Neural progenitor cell (in vitro differentiated cells): ENCODE data around the gene BTBD6.

ENCODE experiments used
- EZH2 ChIP-seq: fragments of 200-600 bp; sonication (generic); IDR thresholded peaks from 2 replicates; pipeline ENCODE4 v1.6.1; 2017; ENCODE audit warnings: antibody characterized with exemption, mild to moderate bottlenecking, moderate library complexity
- EZH2phosphoT487 ChIP-seq: fragments of 200-600 bp; sonication (generic); IDR thresholded peaks from 2 replicates; pipeline ENCODE4 v1.6.1; 2017; ENCODE audit warnings: antibody characterized with exemption
- TF ChIP-seq, protein P1 (sequence below): fragments of 200-600 bp; sonication (generic); IDR thresholded peaks from 2 replicates; pipeline ENCODE4 v1.5.1; 2017; ENCODE audit warnings: antibody characterized with exemption, mild to moderate bottlenecking

DNA sequence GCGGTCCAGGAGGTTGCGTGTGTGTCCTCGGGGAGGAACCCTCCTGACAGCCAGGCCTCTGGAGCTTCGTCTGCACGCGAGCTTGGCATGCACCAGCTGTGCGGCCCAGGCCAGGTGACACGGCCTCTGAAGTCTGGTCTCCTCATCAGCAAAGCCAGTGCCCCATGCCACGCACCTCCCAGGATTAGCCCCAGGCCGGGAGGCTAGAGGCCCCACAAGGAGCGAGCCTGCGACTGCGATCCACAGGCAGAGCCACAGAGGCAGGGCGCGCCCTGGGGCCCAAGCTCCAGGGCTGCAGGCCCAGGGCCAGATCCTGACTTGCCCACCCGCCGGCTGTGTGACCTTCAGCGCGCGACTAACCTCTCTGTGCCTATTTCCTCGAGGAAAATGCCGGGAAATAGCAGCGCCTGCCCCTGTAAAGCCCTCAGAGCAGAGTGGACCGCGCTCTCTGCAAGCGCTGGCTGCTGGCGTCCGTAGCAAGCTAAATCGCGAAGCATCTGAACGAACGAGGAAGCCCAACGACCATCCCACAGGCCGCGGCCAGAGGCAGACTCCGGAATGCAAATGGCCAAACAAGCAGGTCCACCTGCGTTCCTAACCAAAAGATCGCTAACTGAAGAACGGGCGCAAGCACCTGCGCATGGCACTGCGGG is 492 bp upstream of the BTBD6 start:
- TF ChIP-seq EZH2 = no peak
- TF ChIP-seq, protein P1, sequence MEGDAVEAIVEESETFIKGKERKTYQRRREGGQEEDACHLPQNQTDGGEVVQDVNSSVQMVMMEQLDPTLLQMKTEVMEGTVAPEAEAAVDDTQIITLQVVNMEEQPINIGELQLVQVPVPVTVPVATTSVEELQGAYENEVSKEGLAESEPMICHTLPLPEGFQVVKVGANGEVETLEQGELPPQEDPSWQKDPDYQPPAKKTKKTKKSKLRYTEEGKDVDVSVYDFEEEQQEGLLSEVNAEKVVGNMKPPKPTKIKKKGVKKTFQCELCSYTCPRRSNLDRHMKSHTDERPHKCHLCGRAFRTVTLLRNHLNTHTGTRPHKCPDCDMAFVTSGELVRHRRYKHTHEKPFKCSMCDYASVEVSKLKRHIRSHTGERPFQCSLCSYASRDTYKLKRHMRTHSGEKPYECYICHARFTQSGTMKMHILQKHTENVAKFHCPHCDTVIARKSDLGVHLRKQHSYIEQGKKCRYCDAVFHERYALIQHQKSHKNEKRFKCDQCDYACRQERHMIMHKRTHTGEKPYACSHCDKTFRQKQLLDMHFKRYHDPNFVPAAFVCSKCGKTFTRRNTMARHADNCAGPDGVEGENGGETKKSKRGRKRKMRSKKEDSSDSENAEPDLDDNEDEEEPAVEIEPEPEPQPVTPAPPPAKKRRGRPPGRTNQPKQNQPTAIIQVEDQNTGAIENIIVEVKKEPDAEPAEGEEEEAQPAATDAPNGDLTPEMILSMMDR = no peak
- no peak for TF ChIP-seq EZH2phosphoT487
